HG03095 (cell line): ENCODE results near the gene COL4A2.
"Not testable (repeated sequence)": the region's sequence is repeated elsewhere in the genome, so short reads cannot be mapped to it uniquely, and the experiment has no call there.

Experiments
- ATAC-seq: cut with Tn5 transposase; IDR thresholded peaks from one replicate; pipeline ENCODE4 v1.9.1; 2021; ENCODE audit warnings: moderate library complexity; ENCODE audit not compliant: unreplicated experiment

The COL4A2 gene

DNA sequence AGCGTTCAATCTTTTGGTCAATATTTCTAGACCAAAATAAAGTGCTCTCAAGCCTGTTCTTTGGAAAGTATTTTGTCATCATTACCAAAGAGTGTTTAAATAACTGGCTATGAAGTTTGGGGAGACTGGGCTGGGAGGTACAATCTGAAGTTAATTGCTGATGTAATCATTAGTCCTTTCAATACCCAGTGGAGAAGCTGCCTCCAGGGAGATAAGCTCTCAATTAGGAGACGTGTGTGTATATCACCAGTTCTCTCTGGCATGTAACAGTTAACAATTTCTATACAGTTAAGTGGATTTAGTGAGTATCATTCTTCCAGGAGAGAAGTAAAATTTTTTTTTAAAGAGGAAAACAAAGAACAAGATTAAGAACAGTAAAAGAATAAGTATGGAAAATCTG, 1.5 kb upstream of the COL4A2 start:
- ATAC-seq: no peak

DNA sequence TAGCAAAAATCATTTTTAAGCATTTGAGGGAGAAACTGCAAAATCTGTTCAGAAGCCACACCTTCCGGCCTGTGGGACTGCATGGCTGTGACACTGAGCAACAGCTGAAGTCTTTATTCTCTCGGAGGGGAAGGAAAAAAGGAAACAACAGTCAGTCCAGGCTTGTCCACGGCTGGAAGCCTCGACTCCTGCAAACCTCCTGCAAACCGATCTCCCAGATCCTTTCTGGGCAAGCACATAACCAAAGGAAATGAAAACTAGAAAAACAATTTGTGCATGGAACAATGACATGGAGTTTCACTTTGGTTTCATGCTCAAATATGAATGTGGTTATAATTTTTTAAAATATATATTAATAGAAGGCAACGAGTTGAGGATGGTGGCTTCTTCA, 1.1 kb upstream of the COL4A2 start:
- no peak for ATAC-seq

GRCh38 chr13:110306340-110306959, 634 bp upstream of the COL4A2 start:
- ATAC-seq: no peak

- no peak for ATAC-seq
Observed at GRCh38 chr13:110307767-110308655, 927 bp downstream of the COL4A2 start.

GRCh38 chr13:110308656-110309359, 1.7 kb downstream of the COL4A2 start:
- no peak for ATAC-seq

- ATAC-seq: no peak
Observed at GRCh38 chr13:110309661-110310524, 2.8 kb downstream of the COL4A2 start.

DNA sequence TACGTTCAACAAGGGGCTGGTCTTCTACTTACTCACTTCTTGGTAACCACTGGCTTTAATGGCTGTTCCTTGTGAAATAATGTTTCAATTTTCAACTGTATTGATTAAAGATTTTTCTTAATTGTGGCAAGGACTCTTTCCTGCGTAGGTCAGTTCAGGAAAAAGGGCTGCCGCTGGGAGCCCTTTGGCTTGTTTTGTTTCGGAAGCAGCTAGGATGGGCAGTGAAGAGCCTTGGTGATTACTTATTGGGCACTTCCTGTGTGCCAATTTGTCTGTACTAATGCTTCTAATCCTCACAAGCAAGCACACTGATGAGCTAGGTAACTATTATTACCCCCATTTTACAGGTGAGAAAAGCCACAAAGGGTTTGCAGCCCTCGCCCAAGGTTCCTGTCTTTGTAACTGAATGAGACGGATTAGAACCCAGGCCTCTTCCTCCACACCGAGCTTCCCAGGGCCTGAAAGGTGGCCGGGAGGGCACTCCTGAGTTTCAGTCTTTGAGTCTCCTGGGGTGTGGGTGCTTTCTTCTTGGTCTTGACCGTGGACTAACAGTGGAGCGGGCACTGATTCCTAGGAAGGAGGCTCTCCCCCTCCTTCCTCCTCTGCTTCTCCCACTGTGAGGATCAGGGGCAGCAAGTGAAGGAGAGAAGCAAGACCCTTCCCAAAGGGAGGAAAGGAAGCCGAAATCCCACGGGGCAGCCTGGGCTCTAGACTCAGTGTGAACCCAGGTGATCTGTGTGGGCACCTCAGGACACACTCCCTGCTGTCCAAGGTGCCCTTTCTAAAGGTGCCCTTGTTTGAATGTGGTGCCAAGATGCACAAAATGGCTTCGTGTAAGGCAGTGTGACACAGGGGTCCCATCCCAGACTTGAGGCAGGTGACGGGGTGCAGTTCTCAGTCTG, 3.7 kb downstream of the COL4A2 start:
- no peak for ATAC-seq

DNA sequence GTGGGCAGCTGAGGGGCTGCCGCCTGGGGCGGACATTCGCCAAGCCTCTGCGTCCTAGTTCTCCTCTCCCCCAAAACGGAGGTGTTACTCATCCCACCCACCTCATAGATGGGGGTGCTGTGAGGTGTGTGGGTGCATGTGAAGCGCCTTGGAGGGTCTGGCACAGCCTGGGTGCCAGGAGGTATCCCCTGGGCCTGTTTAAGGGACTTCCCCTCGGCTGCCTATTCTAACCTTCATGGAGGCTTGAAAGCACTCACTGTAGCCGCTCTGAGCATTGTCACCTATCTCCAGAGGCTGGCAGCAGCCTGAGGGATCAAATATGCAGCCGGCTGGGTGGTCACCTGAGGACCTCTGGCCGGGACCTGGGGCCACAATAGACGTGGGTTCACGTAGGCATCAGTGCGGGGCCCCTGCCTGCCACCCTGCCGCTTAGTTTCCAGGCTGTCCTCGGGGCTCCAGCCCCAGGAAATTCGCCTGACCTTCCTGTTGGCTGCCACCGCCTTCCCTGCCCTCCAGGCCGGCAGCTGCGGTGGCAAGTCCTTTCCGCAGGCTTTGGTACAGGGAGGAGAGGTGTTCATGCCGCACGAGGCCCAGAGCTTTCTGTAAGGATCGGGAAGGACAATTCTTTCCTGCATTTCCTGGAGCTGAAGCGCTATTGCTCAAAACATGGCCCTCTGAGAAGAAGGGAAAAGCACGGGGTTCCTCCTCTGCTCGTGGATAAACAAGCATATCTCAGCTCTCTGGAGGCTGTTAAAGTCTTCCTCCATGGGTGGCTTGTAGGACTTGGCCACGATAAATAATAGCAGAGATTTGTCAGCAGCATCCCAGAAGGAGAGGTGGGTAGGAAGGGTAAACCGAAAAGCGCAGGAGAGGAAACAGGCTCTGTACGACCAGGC, 4.6 kb downstream of the COL4A2 start:
- ATAC-seq: no peak

DNA sequence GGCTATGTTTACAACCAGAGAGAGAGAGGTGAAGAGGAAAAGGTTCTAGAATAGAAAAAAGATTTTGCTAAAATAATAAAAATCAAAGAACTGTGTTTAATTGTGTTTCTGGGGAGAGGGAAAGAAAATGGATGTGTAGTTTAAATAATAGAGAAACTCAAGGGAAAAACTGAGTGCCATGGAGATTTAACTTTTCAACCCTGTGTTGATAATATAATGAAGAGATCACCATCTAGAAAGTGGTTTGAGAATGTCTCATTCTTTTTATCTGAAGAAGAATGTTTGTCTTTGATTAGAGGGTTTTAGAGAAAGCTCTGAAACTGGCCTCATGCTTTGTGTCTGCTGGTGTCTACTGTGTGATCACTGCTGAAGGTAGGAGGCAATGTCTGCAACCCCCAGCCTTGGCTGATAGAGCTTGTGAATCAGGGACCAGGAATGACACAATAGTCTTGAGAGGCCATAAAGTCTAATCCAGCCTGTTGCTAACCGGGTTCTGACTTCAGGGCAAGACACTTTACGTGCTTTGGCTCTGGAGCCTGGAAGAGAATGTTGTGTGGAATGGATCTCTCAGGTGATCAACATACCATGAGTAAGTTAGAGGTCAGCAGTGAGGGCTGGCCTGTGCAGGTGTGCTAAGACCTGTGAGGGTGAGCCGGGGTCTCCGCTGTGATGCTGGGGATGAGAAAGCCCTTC, 5.4 kb downstream of the COL4A2 start:
- ATAC-seq: no peak

GRCh38 chr13:110313261-110313660, 6.2 kb downstream of the COL4A2 start:
- ATAC-seq: not testable (repeated sequence)

DNA sequence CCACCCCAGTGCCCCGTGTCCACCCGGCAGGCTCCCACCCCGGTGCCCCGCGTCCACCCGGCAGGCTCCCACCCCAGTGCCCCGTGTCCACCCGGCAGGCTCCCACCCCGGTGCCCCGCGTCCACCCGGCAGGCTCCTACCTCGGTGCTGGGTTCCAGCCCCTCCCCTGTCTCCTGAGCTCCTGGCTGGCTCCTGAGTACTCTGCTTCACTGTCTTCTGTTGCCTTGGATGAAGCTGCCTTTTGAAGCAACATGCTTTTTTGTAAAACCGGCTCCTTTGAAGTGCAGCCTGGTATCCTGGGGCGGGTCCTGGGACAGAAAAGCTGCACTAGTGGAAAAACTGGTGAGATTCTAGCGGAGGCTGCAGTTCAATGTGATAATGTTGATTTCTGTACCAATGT, 6.6 kb downstream of the COL4A2 start:
- ATAC-seq: not testable (repeated sequence)

DNA sequence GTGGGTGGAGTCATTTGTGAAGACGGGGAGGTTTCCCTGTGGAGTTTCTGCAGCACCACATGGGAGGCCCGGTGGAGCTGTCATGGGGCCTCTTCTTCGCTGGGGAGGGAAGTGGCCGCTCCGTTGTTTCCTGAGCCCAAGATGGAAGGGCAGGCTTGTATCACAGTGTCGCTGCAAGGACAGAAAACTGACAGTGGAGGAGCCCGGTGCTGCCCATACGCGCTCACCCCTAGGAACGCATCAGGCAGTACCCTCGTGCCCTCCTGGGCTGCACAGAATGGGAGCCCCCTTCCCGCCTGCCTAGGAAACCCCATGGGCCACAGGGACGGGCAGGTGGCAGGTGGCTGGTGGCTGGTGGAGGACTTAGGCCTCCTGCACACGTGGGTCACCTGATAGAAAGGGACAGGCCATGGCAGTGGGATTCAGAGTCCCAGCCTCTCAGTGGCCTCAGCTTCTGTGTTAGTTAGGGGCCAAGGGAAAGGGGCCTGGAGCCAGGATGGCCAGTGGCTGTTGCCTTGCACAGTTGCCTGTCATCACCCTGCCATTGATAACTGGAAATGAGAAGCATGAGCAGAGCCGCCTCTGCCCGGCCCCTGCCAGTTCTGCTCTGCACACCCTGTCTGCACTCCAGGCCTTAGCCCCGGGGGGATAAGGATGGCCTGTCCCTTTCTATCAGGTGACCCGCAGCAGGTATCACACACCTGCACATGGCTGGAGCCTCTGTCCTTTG, 7.6 kb downstream of the COL4A2 start:
- no peak for ATAC-seq

GRCh38 chr13:110316196-110316595, 9.1 kb downstream of the COL4A2 start:
- ATAC-seq: no peak

- ATAC-seq: no peak
Observed at GRCh38 chr13:110317093-110317492, 10.0 kb downstream of the COL4A2 start.

DNA sequence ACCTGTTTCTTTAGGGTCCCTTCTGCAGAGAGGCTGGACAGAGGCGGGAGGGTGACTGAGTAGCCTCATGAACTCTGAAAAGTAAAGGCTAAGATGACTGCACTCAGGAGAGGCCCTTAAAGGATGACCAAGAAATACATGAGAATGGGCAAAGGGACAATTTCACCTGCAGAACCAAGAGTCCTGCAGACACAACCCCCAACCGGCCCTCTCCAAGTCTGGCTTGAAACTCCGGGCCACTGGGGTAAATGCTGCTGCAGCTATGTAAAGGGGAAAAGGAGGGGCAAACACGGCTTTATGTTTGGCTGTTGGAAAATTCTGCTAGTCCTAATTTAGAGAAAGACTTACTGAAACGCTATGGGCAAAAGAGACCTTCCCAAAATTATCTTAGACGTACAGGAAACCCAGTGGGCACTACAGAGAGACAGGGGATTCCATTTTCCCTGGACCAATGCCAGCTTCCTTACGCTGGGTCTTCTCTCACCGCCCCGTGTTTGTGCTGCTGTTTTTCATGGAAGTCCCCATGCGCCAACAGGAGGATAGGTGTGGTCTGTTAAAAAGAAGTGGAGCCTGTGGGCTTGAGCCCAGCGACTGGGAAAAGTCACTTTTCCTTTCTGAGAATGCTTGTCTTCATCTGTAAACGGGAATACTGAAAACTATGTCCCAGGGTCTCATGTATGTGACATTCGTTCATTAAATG, 10.6 kb downstream of the COL4A2 start:
- no peak for ATAC-seq

- ATAC-seq: no peak
Observed at GRCh38 chr13:110318920-110319319, 11.8 kb downstream of the COL4A2 start.

DNA sequence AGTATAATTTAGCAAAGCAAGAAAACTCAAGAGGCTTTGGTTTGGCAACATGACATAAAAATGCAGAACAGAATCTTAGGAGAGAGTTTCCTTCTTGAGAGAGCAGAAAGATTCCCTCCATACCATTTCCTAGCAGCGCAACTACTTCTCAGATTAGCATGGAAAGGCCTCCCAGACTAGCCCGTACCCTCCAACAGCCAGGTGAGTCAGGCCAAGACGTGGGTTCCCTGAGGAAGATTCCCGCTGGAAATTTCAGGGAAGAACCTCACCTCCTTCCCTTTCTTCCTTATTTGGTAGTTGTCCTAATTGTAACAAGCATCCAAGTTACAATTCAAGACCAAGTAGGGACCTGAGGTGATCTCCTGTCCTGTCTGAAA, 12.3 kb downstream of the COL4A2 start:
- no peak for ATAC-seq
